T-helper 1 cell treated with Interleukin-12 subunit alpha and Interleukin-12 subunit beta and Interleukin-4 antibody, amounts not matched to agents 30 ng/mL and 1 ng/mL, for 36 hours (primary cell): ENCODE results near the gene PPP1R37. TPM values are rescaled to one million over a fixed set of nuclear protein-coding genes. Genes with fewer than 3 reads are reported as not detected.

ENCODE experiments used
- intact Hi-C: fragments of 100-400 bp; cut with micrococcal nuclease; formaldehyde crosslinking; loops from one replicate; pipeline ENCODE4 v1.15.1; 2024
- total RNA-seq: library from RNA; stranded (reverse); gene quantifications from 2 replicates; pipeline ENCODE4 v1.2.3, GENCODE V29; 2022

The PPP1R37 gene
- total RNA-seq, 1 donor from 2014 or later, result 21.5 TPM

DNA sequence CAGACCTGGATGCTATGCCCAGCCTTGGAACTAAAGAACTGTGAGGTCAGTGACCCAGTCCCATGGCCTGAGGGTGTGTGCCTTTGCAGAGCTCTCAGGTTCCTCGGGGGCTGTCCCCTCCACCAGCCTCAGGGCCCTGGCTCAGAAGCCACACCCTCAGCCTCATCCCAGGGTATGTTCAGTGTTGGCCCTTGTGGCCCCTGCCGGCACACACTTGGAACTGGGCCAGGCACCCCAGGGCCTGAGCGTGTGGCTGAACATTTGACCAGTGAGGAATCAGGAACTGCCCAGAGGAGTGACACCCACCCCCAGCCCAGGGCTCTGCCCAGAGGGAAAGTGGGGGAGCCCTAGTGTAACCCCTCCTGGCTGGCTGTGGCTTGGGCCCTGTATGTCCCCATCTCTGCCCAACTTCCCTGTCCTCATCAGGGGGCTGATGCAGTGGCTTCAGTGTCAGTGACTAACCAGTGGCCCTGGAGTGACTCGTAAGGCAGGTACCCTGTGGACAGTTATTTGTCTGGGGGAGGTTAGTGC lies 57.8 kb downstream of the PPP1R37 start:
- intact Hi-C loops, result no loop called here

DNA sequence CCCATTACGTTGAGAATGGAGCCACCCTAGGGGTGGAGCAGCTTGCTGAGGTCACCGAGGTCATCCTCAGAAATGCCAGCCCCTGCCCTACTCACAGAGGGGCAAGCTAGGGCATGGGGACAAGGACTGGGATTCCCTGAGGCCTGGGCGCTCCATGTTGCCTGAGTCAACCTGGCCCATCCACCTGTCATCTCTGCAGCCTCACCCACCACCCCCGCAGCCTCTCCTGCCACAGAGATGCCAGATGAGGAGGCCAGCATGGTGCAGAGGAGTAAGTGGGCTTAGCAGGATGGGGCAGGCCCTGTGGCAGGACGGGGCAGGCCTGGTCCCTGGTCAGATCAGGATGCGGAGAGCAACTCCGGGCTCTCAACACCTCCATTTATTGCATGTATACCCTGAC lies 58.3 kb downstream of the PPP1R37 start:
- intact Hi-C loops, result no loop called here

DNA sequence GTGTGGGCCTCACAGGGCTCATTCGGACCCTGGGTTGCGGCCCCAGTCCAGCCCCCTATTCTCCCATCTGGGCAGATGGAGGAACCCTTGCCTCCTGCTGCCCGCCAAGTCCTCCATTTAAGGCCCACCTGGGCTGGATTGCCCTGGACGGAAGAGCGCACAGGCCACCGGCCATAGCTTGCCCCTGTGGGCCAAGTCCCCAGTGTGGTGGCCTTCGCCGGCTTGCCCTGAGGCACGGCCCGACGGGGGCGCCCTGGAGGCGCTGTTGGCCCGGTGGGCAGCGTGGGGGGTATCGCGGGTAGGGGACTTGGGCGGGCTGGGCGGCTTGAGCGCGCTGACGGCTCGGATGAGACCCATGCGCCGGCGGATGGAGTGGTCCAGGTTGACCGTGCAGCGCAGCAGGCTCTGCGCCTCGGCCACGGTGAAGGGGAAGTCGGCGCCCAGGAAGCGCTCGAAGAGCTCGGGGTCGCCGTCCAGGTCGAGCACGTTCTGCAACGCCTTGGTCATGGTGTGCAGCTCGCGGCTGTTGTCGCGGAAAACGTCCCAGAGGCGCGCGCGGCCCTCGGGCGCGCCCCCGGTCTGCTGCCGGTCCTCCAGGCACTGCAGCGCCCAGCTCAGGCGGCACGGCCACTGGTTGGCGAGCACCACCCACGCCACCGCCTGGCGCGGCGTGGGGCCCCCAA lies 59.0 kb downstream of the PPP1R37 start:
- intact Hi-C loops, result no loop called here

DNA sequence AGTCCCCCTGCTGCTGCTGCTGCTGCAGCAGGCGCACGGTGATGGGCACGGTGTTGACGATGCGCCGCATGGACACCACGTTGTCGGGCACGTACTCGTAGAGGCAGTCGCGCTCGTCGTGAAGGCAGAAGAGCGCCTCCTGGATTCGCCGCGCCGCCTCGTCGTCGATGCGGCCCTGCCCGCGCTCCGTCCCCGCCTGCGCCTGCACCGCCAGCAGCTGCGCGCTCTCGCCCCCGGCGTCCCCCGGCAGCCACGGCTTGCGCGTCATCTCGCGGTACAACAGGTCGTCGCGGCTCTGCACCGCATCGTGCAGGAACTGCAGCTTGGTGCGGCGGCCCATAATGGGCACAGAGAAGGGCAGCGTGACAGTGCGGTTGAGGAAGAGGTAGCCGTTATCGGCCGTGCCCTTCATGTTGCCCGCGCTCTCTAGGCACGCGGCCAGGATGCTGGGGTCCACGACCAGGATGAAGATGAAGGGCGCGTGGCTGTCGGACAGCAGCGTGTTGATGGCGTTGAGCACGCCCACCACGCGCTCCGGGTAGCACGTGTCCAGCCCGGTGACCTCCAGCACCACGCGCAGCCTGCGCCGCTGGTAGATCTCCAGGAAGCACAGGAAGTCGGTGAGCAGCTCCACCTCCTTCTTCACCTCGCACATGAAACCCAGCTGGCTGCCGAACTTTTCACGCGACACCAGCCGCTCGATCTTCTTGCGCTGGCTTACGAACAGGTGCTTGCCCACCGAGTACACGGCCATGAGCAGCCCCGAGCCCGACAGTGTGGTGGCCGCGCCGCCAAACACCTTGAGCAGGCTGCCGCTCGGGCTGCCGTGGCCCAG lies 59.7 kb downstream of the PPP1R37 start:
- intact Hi-C loops, result loop anchor here (1.0 kb wide), 1 partner anchor 26 kb away; the partner anchor contains the start of genes BLOC1S3 and TRAPPC6A

DNA sequence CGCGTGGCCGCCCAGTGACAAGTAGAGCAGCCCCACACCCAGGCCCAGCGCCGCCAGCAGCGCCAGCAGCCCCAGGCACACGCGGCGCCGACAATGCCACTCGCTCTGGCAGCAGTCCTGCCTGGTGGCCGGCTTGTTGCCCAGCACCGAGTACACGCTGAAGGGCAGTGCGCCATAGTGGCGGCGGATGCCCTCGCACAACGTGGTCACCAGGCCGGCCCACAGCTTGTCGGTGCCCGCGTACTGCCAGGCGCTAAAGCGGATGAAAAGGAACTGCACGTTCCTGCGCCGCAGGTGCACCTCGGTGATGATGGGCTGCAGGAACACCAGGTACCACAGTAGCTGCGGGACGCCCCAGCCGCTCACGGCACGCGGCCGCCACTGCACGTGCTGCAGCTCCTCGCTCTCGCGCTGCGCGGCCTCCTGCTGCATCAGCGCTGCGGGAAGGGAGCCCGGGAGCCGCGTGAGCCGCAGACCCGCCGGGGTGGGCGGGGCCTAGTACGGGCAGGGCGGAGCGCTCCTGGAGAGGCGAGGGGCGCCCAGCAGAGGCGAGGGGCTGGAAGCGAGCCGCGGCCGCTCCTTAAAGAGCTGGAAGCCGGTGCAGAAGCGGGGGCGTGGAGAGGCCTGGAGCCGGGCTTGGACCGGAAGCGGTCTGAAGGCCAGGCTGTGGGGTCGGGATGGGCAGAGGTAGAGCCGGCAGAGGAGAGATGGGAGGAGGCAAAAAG lies 60.5 kb downstream of the PPP1R37 start:
- intact Hi-C loops, result loop anchor here (1.0 kb wide), 1 partner anchor 25 kb away; the partner anchor contains the start of genes BLOC1S3 and TRAPPC6A

DNA sequence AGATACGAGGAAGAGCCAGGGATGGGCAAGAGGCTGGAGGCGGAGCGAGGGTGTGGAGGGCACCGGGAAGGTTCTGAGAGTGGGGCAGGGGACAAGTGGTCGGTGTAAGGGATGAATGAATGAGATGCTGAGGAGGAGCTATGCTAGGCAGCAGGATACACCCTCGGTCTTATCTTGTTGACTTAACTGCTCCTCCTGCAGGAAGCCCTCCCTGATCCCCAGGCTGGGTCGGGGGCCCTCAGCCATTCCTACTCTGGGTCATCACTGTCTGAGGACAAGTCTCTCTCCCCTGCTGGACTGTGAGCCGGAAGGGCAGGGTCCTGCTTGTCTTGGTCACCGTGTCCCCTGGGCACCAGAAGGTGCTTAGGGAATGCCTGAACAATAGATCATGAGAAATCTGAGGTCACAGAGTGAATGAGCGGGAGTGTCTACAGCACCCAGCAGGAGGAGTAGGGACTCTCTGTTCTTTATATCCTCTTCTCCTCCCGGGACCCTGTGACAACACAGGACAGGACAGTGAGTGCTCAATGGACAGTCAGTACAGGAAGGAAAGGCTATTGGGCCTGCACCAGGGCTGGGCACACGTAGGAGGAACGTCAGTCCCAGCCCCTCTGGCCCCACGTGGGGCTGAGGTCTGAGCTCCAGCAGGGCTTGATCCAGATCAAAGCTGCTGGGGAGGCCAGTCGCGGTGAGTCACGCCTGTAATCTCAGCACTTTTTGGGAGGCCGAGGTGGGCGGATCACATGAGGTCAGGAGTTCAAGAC lies 61.3 kb downstream of the PPP1R37 start:
- intact Hi-C loops, result no loop called here

DNA sequence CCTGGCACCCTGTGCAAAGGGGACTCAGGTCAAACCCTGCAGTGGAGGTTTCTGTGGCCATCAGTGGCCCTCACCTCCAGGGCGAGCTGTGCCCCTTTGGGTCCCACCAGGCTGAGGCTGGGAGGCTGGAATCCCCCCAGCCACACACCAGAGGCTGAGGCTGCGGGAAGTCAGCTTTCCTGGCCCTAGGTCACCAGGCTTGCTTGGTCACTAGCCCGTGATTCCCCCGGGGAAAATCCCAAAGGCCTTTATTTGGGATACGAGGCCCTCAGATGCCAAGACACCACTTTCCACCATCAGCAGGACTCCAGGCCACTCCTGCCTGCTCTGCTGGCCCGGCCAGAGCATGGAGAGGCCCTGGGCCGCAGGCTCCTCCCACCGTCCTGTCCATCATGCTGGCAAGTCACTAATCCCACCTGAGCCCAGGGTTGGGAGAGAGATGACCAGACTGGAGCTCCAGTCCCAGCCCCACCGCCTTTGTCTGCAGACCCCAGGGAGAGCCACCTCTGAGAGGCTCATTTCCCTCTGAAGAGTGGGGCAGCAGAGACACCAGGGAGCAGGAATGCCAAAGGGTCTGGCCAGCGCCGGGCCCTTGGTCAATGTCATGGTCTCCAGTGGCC lies 63.1 kb downstream of the PPP1R37 start:
- intact Hi-C loops, result no loop called here

DNA sequence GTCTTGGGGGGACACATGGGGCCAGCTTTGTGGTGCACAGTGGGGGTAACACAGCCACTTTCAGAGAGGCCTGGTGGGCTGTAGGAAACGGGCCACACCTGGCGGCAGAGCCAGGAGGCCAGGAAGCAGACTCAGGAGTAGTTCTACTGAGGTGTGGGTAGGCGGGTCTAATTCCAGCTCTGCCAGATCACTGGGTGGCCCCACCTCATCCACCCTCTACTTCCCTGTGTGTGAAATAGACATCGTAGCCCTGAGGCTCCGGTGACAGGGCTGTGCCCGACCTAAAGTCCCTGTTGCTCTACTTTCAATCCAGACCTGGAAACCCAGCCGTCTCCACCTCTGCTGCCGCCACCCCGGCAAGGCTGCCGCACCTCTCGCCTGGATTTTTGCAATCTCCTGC lies 63.8 kb downstream of the PPP1R37 start:
- intact Hi-C loops, result no loop called here

DNA sequence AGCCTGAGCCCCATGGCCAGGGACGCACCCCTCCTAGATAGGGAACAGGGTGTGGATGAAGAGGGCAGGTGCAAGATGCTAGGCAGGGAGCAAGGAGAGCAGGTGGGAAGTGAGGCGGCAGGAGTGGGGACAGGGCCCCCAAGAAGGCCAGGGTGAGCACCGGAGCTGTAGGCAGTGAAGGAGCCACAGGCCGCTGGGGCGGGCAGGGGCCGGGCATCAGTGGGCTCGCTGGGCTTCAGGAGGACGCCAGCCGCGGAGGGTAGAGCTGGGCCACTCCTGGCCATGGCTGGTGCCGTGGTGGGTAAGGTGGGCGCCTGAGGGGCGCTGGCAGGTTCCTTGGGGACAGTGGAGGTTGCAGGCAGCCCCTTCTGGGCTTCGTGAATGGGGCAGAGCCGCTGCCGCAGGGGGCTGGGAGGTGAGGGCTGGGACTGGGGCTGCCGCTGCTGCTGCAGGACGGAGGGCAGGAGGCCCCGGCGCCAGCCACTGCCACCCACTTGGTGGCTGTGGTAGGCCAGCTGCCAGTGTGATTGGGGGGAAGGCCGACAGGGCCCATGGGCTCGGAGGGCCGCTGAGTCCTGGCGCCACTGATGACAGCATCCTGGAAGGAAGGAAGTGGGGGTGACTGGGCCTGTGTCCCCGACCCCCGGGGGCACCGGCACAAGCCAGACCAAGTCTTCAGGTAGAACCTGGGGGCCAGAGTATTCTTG lies 65.7 kb downstream of the PPP1R37 start:
- intact Hi-C loops, result no loop called here

DNA sequence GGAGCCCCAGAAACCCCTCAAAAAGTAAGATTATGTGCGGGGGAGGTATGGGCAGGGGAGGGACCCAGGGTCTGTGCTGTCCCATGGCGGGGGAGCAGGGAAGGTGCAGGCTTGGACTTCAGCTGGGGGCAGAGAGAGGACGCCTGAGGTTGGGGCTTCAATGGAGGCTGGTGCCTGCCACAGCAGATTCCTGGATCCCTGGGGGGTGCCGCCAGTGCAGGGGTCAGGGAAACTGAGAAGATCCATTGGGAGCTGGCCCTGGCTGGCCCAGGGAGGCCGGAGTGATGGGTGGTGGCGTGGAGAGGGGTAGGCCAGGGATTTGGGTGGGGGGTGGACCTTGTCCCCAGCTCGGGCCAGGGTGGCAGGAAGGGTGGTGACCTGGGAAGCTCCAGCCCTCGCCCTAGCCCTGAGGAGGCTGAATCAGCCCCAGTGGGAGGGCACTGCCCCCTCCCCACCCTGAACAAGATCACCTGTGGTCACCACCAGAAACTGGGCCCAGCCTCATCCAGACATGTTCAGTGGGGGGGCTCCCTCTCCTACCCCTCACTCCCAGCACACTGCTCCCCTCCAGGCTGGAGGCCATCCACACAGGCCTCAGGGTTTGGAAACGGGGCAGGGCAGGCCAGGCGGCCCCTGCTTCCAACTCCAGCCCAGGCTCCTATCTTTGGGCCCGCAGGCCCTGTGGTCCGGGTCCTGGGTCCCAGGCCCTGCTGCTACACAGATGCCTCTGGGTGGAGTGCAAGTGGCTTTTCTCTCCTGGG lies 66.4 kb downstream of the PPP1R37 start:
- intact Hi-C loops, result no loop called here

DNA sequence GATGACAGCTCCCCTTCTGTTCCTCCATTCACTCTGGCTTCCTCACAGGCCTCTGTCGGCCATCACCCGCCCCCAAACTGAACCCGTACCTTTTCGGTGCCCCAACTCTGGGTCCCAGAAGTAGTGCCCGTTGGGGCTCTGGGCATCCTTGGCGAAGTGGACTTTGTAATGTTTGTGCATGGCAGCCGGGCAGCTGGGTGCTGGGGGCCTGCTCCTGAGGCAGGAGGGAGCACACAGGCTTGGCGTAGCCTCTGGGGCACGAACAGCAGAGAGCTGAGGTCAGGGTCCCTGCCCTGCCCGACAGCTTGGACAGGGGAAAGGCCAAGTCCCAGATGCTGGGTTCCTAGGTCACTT lies 67.0 kb downstream of the PPP1R37 start:
- intact Hi-C loops, result no loop called here

DNA sequence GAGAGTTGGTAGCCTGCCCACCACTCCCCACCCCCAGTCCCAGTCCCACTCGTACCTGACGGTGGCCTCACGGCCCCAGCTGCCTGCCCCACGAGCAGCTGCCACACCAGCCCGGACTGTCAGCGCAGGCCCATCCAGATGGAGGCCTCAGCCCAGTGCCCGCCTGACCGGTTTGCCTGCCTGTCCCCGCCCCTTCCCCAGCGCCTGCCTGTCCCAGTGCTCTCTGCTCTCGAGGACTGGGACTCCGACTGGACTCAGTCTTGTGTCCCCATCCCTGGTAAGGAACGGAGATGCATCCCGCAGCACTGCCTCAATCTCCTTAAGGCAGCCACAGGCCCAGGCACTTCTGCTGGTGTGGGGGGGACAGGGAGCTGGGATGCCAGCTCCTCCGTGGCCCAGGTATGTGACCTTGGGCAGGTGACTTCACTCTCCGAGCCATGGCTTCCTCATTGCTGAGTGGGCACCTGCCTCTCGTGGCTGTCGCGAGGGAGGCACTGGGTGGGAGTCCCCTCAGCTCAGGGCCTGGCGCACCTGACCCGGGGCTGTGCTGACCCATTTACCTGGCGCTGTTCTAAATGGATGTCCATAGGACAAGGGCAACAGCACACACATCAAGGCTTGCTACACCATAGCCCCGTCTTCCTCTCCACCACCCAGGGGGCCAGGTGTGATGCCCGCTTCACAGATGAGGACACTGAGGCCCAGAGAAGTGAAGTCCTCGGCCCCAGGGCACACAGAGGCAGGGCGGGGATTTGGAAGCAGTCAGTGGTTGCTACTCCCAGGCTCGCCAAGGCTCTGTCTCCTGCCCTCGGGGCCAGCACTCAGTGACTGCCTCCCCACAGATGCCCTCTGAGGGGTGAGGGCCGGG lies 68.1 kb downstream of the PPP1R37 start, which contains the start of gene NKPD1:
Gene NKPD1, minus strand, starts transcription at position 113 of the 868 bp plus-strand sequence. CDS start 832 bp downstream, outside the sequence.
- intact Hi-C loops, result no loop called here

DNA sequence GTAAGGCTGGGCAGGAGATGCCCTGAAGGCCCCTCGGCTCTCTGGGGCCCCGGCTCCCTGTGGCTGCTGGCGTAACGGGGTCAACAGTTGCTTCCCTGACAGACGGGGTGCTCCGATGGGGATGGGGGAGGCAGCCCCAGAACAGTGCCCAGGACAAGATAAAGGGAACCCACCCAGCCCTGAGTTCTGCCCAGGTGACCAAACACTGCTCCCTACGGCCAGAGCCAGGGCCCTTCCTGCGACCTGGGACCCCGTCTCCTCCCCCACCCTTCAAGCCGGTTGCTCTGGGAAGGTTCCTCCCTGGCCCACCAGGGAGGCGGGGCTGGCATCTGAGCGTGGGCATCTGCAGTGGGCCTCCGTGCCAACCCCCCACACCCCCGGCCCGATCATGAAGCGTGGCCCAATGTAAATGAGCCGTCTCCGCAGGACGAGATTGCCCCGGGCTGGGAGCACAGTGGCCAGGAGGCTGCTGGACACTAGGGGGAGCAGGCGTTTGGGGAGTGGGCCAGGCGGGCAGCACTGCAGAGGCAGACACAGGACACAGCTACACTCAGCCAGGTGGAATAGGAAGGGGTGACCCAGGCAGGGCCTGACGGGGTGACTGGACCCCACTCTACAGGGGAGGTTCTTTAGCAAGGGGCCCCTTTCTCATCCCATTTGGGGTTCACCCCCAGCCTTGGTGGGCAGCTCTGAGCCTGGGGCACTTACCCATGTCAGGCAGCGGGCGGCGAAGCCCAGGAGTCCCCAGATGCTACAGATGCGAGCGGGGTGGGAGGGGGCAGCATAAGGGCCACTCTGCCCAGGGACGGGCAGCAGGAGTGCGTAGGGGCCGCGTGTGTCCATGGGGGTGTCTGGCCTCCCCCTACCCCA lies 69.0 kb downstream of the PPP1R37 start:
- intact Hi-C loops, result no loop called here

DNA sequence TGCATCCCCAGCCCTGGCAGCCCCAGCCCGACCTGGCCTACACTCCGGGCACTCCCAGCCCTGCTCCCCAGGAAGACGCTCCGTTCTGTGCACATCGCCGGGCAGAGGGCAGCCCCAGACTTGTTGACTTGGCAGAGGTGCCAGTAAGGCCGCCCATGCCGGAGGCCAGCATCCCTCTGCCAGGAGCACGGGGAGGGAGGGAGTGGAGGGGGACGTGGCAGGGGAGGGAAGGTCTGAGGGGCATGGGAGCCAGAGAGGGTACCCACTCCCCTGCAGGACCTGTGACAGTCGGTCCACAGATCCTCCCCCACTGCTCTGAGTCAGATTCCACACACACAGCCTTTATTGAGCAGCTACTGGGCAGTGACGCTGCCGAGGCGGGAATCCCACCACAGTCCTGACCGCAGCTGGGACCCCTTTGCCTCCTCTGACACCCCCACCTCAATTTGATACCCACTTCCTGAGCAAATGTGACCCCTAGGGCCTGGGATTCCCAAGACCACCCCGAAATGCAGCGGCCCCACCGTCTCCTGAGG lies 69.7 kb downstream of the PPP1R37 start:
- intact Hi-C loops, result no loop called here

DNA sequence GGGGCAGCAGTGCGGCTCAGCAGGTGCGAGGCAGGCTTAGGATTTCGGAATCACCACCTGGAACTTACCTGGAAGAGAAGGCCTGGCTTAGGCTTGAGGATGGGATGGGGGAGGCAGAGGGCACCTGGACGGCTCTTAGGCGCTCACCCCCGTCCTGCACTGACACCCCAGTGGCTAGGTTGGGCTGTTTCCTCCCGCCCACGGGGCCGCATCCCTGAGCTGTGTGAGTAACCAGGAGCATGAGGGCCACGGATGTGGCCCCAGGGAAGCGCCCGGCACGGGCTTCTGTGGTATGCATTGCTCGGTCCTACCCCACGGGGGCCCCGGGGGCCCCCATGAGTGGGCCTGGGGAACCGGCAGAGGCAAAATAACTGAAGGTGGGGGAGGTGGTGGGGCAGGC lies 70.2 kb downstream of the PPP1R37 start:
- intact Hi-C loops, result no loop called here

DNA sequence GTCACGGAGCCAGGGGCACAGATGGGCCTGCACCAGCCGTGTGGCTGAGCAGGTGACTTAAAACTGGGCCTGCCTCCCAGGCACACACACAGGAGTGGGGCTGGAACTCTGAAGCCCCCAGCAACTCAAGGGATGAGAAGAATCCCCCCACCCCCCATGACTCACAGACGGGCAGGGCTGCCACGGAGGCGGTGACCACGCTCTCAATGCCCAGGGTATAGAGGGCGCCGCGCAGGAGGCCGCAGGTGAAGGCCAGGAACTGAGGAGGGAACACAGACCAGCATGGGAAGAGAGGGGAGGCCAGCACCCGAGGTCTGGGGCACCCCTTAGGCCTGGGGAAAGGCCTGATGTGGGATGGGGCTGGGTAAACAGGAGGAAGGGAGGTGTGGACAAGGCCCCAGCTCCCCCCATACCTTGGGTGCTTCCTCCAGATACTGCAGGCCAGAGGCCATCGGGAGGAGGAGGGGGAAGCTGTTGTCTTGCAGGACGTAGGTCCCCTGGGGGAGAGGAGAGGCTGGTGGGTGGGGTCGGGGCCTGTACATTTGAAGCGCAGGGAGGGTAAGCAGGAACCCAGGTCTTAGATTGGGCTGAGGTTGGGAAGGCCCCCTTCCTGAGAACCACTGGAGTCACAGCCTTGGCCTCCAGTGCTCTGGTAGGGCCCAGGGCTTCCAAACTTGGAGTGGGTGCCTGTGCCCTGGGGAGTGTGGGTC lies 70.9 kb downstream of the PPP1R37 start:
- intact Hi-C loops, result no loop called here
